ENCODE measurements around the gene ADAMTS15.

GRCh38 chr11:130483124-130483523 is 34.7 kb downstream of the ADAMTS15 start:
- TF ChIP-seq CTCF (conservative IDR thresholded peaks at IDR 0.05 in 1 of 2, IDR thresholded peaks at IDR 0.05 in 1 of 2; ENCODE audit: low read depth in 1 of 2, low read length in 2 of 2): no peak
- no peak for TF ChIP-seq EZH2 (IDR thresholded peaks at IDR 0.05; ENCODE audit: low read length, missing control alignments)
